GM10847 (cell line): Measurements from ENCODE around the gene APEH.

Source experiments
- POLR2A ChIP-seq: IDR thresholded peaks from 2 replicates; pipeline ENCODE4 v1.6.1; 2011; ENCODE audit not compliant: insufficient read length; ENCODE audit errors: extremely low read depth

Gene APEH

DNA sequence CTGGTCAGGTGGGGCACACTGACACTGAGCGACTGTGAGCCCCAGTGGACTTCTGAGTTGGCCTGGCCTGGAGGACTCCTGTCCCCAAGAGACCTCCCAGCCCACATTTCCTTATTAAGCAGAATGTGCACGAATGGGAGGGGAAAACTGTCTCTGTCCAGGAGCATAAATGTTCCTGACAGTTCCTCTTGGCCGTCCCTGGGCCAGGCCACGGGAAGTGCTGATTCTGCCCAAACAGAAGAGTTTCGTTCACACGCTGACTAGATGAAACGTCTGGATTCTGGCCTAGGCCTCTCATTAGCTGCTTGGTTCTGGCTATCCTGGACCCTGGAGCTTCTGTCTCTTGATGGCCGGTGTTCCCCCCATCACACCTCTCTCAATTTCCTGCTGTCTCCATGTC lies 29.5 kb upstream of the APEH start:
- no peak for TF ChIP-seq POLR2A

DNA sequence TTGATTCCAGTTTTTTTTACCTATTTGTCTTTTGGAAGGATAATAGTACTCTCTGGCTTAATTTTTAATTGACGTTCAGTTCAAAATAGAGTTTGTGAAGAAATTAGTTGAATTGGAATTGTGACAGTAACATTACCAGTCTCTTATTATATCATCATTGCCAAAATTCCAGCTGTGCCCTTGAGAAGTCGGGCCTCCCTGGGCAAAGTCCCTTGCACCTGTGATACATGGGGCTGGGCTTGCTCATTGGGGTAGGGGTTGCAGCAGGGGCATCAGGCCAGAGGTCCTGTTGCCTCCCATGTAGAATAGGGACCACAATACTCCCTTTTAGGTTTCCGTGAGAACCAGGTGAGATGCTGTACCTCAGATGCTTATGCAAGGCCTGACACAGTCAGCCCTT lies 27.9 kb upstream of the APEH start:
- TF ChIP-seq POLR2A, result no peak

GRCh38 chr3:49647741-49648140 lies 26.4 kb upstream of the APEH start:
- no peak for TF ChIP-seq POLR2A

DNA sequence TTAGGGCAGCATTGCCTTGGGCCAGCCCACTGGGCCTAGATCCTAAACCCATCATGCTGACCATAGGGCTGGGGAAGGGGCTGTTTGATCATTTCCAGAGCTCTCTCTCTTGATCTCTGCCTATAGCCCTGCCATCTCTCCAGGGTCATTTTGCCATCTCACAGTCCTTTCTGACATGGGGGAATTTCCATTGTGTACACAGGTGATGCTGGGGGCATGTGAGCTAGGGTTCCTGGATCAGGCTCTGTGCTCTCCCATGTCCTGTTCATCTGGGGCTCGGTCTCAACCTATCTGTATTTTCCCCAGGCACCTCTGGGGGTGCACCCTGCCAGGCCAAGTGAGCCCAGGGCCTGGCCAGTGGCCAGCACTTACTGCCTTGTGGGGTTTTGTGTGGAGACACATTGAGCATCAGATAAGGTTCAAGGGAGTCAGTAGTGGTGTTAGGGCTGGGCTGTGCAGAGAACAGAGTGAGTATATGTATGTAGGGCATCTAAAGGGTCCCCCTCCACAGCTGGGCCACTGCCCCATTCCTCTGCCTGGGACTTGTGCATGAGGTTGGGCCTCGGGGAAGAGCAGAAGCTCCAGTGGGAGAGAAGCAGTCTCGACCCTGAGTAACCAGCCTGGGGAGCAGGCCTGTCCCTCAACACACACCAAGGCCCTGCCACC lies 25.7 kb upstream of the APEH start:
- no peak for TF ChIP-seq POLR2A

- TF ChIP-seq POLR2A, result no peak
Observed at GRCh38 chr3:49649576-49649975, 24.6 kb upstream of the APEH start.

DNA sequence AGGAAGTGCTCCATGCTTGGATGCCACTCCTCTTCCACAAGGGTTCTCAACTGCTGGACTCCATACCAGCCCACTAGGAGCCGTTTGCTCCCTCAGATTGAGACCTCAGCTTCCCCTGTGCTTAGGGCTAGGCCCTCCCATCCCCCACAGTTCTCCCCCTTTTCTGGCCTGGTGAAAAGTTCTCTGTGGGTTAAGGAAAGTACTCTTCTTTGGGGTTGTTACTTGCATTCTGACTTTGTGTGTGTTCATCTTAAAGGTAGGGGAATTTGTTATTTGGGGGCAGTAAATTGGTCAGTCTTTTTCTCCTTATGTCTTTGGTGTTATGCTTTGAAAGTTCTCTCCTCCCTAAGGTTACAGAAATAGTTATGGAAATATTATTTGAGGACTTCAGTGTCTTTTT lies 24.0 kb upstream of the APEH start:
- no peak for TF ChIP-seq POLR2A

- no peak for TF ChIP-seq POLR2A
Observed at GRCh38 chr3:49650637-49651036, 23.5 kb upstream of the APEH start.

- TF ChIP-seq POLR2A, result no peak
Observed at GRCh38 chr3:49652218-49652902, 21.8 kb upstream of the APEH start.

GRCh38 chr3:49652903-49653415 lies 21.2 kb upstream of the APEH start:
- no peak for TF ChIP-seq POLR2A

DNA sequence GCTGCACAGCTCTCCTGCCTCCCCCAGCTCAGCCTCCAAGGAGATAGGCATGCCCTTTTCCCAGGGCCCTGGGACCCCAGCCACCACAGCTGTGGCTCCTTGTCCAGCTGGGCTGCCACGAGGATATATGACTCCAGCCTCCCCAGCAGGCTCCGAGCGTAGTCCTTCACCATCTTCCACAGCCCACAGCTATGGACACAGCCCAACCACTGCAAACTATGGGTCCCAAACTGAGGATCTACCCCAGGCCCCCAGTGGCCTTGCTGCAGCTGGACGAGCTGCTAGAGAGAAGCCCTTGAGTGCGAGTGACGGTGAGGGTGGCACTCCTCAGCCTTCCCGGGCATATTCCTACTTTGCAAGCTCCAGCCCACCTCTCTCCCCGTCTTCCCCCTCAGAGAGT lies 20.5 kb upstream of the APEH start:
- no peak for TF ChIP-seq POLR2A

DNA sequence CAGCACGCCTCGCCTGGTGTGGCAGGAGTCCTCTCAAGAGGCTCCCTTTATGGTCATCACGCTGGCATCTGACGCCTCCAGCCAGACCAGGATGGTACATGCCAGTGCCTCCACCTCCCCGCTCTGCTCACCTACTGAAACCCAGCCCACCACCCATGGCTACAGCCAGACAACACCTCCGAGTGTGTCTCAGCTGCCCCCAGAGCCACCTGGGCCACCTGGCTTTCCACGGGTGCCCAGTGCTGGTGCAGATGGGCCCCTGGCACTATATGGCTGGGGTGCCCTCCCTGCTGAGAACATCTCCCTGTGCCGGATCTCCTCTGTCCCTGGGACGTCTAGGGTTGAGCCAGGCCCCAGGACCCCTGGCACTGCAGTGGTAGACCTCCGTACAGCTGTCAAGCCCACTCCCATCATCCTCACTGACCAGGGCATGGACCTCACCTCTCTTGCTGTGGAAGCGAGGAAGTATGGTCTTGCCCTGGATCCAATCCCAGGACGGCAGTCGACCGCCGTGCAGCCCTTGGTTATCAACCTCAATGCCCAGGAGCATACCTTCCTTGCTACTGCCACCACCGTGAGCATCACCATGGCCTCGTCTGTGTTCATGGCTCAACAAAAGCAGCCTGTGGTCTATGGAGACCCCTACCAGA lies 19.9 kb upstream of the APEH start:
- no peak for TF ChIP-seq POLR2A

DNA sequence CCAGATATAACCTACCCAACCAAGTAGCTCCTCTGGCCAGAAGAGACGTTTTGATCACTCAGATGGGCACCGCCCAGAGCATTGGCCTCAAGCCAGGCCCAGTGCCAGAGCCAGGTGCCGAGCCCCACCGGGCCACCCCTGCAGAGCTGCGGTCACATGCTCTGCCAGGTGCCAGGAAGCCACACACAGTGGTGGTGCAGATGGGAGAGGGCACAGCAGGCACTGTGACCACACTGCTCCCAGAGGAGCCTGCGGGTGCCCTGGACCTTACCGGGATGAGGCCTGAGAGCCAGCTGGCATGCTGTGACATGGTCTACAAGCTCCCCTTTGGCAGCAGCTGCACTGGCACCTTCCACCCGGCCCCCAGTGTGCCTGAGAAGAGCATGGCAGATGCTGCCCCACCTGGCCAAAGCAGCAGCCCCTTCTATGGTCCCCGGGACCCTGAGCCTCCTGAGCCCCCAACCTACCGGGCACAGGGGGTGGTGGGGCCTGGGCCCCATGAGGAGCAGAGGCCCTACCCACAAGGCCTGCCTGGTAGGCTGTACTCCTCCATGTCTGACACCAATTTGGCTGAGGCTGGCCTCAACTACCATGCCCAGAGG lies 19.1 kb upstream of the APEH start:
- TF ChIP-seq POLR2A, result no peak

GRCh38 chr3:49655731-49656285 lies 18.3 kb upstream of the APEH start:
- no peak for TF ChIP-seq POLR2A

GRCh38 chr3:49656541-49657112 lies 17.5 kb upstream of the APEH start:
- TF ChIP-seq POLR2A, result no peak
